Measurements from ENCODE around the gene FAM118A. TPM values are rescaled to one million over a fixed set of nuclear protein-coding genes. Genes with fewer than 3 reads are reported as not detected.
A peak's percentile ranks its signal among the peaks of the same experiment; 100 is the strongest.
"Not testable (repeated sequence)": the region's sequence is repeated elsewhere in the genome, so short reads cannot be mapped to it uniquely, and the experiment has no call there.

Gene FAM118A
- total RNA-seq, 1 experiment from 2014 or later = 72.2 TPM

- H3K36me3 ChIP-seq (ENCODE audit: insufficient read depth, low read length); H3K9ac ChIP-seq (ENCODE audit: low read length); H3K9me2 ChIP-seq (replicated peaks; ENCODE audit: insufficient read depth, low read length); DNase-seq; H3K4me3 ChIP-seq (ENCODE audit: low read length); H3K27ac ChIP-seq (ENCODE audit: low read length); H4K20me1 ChIP-seq (ENCODE audit: insufficient read depth, low read depth, low read length); H3K4me1 ChIP-seq (ENCODE audit: low read length); H3K79me2 ChIP-seq (ENCODE audit: low read length); H3K27me3 ChIP-seq (ENCODE audit: low read length); H3K4me2 ChIP-seq (ENCODE audit: low read depth, low read length, poor library complexity, severe bottlenecking); H3K9me3 ChIP-seq (ENCODE audit: low read length); H2AFZ ChIP-seq (ENCODE audit: low read length): not testable (repeated sequence)
Observed at GRCh38 chr22:45277720-45278119, 32.0 kb upstream of the FAM118A start.

GRCh38 chr22:45278125-45278524 lies 31.6 kb upstream of the FAM118A start:
- H3K9ac ChIP-seq (ENCODE audit: low read length) = no peak overlapping the region
- no peaks in the 10 kb centered on the region for H3K4me1 ChIP-seq (ENCODE audit: low read length)
- no peak overlapping the region for H3K4me3 ChIP-seq (ENCODE audit: low read length)
- H3K4me2 ChIP-seq (ENCODE audit: low read depth, low read length, poor library complexity, severe bottlenecking) = no peak overlapping the region
- no peaks in the 10 kb centered on the region for H3K9me2 ChIP-seq (replicated peaks; ENCODE audit: insufficient read depth, low read length)
- H3K36me3 ChIP-seq (ENCODE audit: insufficient read depth, low read length) = no peaks in the 10 kb centered on the region
- H3K27me3 ChIP-seq (ENCODE audit: low read length) = no peaks in the 10 kb centered on the region
- H3K27ac ChIP-seq (ENCODE audit: low read length) = no peak overlapping the region
- no peaks in the 10 kb centered on the region for H3K9me3 ChIP-seq (ENCODE audit: low read length)
- no peaks in the 10 kb centered on the region for H4K20me1 ChIP-seq (ENCODE audit: insufficient read depth, low read depth, low read length)
- H3K79me2 ChIP-seq (ENCODE audit: low read length) = no peaks in the 10 kb centered on the region
- no peak overlapping the region for H2AFZ ChIP-seq (ENCODE audit: low read length)
- DNase-seq = no peak

GRCh38 chr22:45280587-45280980 lies 29.1 kb upstream of the FAM118A start:
- H3K36me3 ChIP-seq (ENCODE audit: insufficient read depth, low read length) = no peaks in the 10 kb centered on the region
- H3K27me3 ChIP-seq (ENCODE audit: low read length) = no peaks in the 10 kb centered on the region
- H3K9ac ChIP-seq (ENCODE audit: low read length) = no peak overlapping the region
- no peaks in the 10 kb centered on the region for H3K9me3 ChIP-seq (ENCODE audit: low read length)
- no peaks in the 10 kb centered on the region for H3K79me2 ChIP-seq (ENCODE audit: low read length)
- H3K4me1 ChIP-seq (ENCODE audit: low read length) = no peaks in the 10 kb centered on the region
- H3K4me2 ChIP-seq (ENCODE audit: low read depth, low read length, poor library complexity, severe bottlenecking) = no peak overlapping the region
- H4K20me1 ChIP-seq (ENCODE audit: insufficient read depth, low read depth, low read length) = no peaks in the 10 kb centered on the region
- no peaks in the 10 kb centered on the region for H3K9me2 ChIP-seq (replicated peaks; ENCODE audit: insufficient read depth, low read length)
- no peak overlapping the region for H3K27ac ChIP-seq (ENCODE audit: low read length)
- no peak overlapping the region for H2AFZ ChIP-seq (ENCODE audit: low read length)
- no peak for DNase-seq
- H3K4me3 ChIP-seq (ENCODE audit: low read length) = no peak overlapping the region

- H3K4me3 ChIP-seq (ENCODE audit: low read length) = no peak overlapping the region
- no peaks in the 10 kb centered on the region for H3K4me1 ChIP-seq (ENCODE audit: low read length)
- H3K4me2 ChIP-seq (ENCODE audit: low read depth, low read length, poor library complexity, severe bottlenecking) = no peak overlapping the region
- no peak overlapping the region for H3K27ac ChIP-seq (ENCODE audit: low read length)
- no peaks in the 10 kb centered on the region for H3K9me2 ChIP-seq (replicated peaks; ENCODE audit: insufficient read depth, low read length)
- DNase-seq = no peak
- no peaks in the 10 kb centered on the region for H4K20me1 ChIP-seq (ENCODE audit: insufficient read depth, low read depth, low read length)
- H3K36me3 ChIP-seq (ENCODE audit: insufficient read depth, low read length) = no peaks in the 10 kb centered on the region
- H3K79me2 ChIP-seq (ENCODE audit: low read length) = no peaks in the 10 kb centered on the region
- no peaks in the 10 kb centered on the region for H3K27me3 ChIP-seq (ENCODE audit: low read length)
- no peak overlapping the region for H2AFZ ChIP-seq (ENCODE audit: low read length)
- no peak overlapping the region for H3K9ac ChIP-seq (ENCODE audit: low read length)
- no peaks in the 10 kb centered on the region for H3K9me3 ChIP-seq (ENCODE audit: low read length)
Observed at GRCh38 chr22:45281010-45281409, 28.7 kb upstream of the FAM118A start.

DNA sequence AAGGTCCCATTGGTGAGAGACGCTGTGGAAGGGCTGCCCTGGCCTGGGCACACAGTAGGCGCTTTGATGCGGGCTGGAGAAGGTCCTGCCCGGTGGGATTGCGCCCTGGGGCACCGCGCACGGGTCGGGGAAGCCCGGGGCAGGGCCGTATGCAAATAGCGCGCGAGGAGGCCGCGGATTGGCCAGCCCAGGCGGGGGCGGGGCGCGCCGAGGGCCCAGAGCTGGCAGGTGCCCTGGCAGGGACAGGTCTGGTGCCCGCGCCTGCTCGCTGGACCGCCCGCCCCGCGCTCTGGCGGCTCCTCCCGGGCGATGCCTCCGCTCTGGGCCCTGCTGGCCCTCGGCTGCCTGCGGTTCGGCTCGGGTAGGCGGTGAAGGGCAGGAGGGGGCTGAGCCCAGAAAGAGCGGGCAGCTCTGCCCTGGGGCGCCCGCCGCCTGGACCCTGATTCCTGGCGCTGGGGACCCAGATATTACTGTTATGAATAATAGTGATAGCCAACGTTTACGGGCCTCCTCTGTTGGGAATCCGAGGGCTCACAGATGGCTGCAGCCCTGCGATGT lies 24.9 kb upstream of the FAM118A start, which contains the start of gene UPK3A:
Gene UPK3A, plus strand, starts transcription at position 245 of the 558 bp plus-strand sequence. Its CDS starts 65 bp downstream, at position 310.
- no peaks in the 10 kb centered on the region for H3K9me2 ChIP-seq (replicated peaks; ENCODE audit: insufficient read depth, low read length)
- no peaks in the 10 kb centered on the region for H3K79me2 ChIP-seq (ENCODE audit: low read length)
- H4K20me1 ChIP-seq (ENCODE audit: insufficient read depth, low read depth, low read length) = no peaks in the 10 kb centered on the region
- H3K9ac ChIP-seq (ENCODE audit: low read length) = no peak within 1 kb of the TSS
- H3K4me2 ChIP-seq (ENCODE audit: low read depth, low read length, poor library complexity, severe bottlenecking) = peak within 1 kb of the TSS; percentile 15
- H3K4me1 ChIP-seq (ENCODE audit: low read length) = peaks cover 10% of the 10 kb centered on the region
- DNase-seq = peak; percentile 74
- H3K9me3 ChIP-seq (ENCODE audit: low read length) = no peaks in the 10 kb centered on the region
- H3K27ac ChIP-seq (ENCODE audit: low read length) = no peak within 1 kb of the TSS
- H3K36me3 ChIP-seq (ENCODE audit: insufficient read depth, low read length) = no peaks in the 10 kb centered on the region
- H3K4me3 ChIP-seq (ENCODE audit: low read length) = no peak within 1 kb of the TSS
- no peak within 1 kb of the TSS for H2AFZ ChIP-seq (ENCODE audit: low read length)
- H3K27me3 ChIP-seq (ENCODE audit: low read length) = no peaks in the 10 kb centered on the region

GRCh38 chr22:45285263-45286058 lies 24.3 kb upstream of the FAM118A start:
- Histone ChIP-seq H3K9me2 (replicated peaks; ENCODE audit: insufficient read depth, low read length) (no peaks in the 10 kb centered on the region), H3K9me3 (ENCODE audit: low read length) (no peaks in the 10 kb centered on the region), H3K4me3 (ENCODE audit: low read length) (no peak overlapping the region), H3K4me2 (ENCODE audit: low read depth, low read length, poor library complexity, severe bottlenecking) (peak overlapping the region; percentile 15), H3K79me2 (ENCODE audit: low read length) (no peaks in the 10 kb centered on the region), H3K27me3 (ENCODE audit: low read length) (no peaks in the 10 kb centered on the region), H3K9ac (ENCODE audit: low read length) (no peak overlapping the region), H3K36me3 (ENCODE audit: insufficient read depth, low read length) (no peaks in the 10 kb centered on the region), H3K27ac (ENCODE audit: low read length) (no peak overlapping the region), H4K20me1 (ENCODE audit: insufficient read depth, low read depth, low read length) (no peaks in the 10 kb centered on the region), H2AFZ (ENCODE audit: low read length) (no peak overlapping the region), H3K4me1 (ENCODE audit: low read length) (peaks cover 10% of the 10 kb centered on the region)
- no peak for DNase-seq

GRCh38 chr22:45286854-45287551 lies 22.7 kb upstream of the FAM118A start:
- Histone ChIP-seq H3K27ac (ENCODE audit: low read length) (no peak overlapping the region), H3K4me1 (ENCODE audit: low read length) (peaks cover 10% of the 10 kb centered on the region), H3K9ac (ENCODE audit: low read length) (no peak overlapping the region), H3K79me2 (ENCODE audit: low read length) (no peaks in the 10 kb centered on the region), H3K27me3 (ENCODE audit: low read length) (no peaks in the 10 kb centered on the region), H3K4me2 (ENCODE audit: low read depth, low read length, poor library complexity, severe bottlenecking) (no peak overlapping the region), H3K36me3 (ENCODE audit: insufficient read depth, low read length) (no peaks in the 10 kb centered on the region), H2AFZ (ENCODE audit: low read length) (no peak overlapping the region), H3K9me2 (replicated peaks; ENCODE audit: insufficient read depth, low read length) (no peaks in the 10 kb centered on the region), H3K9me3 (ENCODE audit: low read length) (no peaks in the 10 kb centered on the region), H3K4me3 (ENCODE audit: low read length) (no peak overlapping the region), H4K20me1 (ENCODE audit: insufficient read depth, low read depth, low read length) (no peaks in the 10 kb centered on the region)
- no peak for DNase-seq

DNA sequence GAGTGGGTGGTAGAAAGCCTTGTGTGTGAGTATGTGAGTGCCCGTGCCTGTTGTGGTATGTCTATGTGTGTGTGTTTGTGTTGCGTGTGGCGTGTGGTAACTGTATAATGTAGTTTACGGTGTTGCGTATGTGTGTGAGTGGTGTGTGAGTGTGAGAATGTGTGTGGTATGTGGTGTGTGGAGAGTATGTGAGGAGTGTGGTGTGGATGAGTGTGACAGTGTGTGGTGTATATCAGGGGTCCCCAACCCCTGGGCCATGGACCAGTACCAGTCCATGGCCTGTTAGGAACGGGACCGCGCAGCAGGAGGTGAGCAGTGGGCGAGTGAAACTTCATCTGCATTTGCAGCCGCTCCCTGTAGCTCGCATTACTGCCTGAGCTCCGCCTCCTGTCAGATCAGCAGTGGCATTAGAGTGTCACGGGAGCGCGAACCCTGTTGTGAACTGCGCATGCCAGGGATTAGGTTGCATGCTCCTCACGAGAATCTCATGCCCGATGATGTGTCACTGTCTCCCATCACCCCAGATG lies 19.3 kb upstream of the FAM118A start:
- Histone ChIP-seq H3K9me3 (ENCODE audit: low read length) (no peaks in the 10 kb centered on the region), H3K79me2 (ENCODE audit: low read length) (no peaks in the 10 kb centered on the region), H2AFZ (ENCODE audit: low read length) (no peak overlapping the region), H3K27me3 (ENCODE audit: low read length) (no peaks in the 10 kb centered on the region), H3K4me3 (ENCODE audit: low read length) (no peak overlapping the region), H3K4me2 (ENCODE audit: low read depth, low read length, poor library complexity, severe bottlenecking) (no peak overlapping the region), H3K27ac (ENCODE audit: low read length) (no peak overlapping the region), H3K4me1 (ENCODE audit: low read length) (peaks cover 10% of the 10 kb centered on the region), H3K9me2 (replicated peaks; ENCODE audit: insufficient read depth, low read length) (no peaks in the 10 kb centered on the region), H3K9ac (ENCODE audit: low read length) (no peak overlapping the region), H4K20me1 (ENCODE audit: insufficient read depth, low read depth, low read length) (no peaks in the 10 kb centered on the region), H3K36me3 (ENCODE audit: insufficient read depth, low read length) (no peaks in the 10 kb centered on the region)
- DNase-seq = no peak
